Skeletal muscle cell (primary cell): Measurements from ENCODE around the gene CSNK1A1L.

Source experiments
- DNase-seq: peaks from one replicate; pipeline ENCODE4 v3.0.0-alpha.2; 2010; ENCODE audit warnings: low read depth
- H3K4me3 ChIP-seq: 2 replicates; pipeline ENCODE4 v1.5.1; 2011; ENCODE audit warnings: low read depth, mild to moderate bottlenecking, control low read depth, low read length, moderate library complexity

Gene CSNK1A1L

DNA sequence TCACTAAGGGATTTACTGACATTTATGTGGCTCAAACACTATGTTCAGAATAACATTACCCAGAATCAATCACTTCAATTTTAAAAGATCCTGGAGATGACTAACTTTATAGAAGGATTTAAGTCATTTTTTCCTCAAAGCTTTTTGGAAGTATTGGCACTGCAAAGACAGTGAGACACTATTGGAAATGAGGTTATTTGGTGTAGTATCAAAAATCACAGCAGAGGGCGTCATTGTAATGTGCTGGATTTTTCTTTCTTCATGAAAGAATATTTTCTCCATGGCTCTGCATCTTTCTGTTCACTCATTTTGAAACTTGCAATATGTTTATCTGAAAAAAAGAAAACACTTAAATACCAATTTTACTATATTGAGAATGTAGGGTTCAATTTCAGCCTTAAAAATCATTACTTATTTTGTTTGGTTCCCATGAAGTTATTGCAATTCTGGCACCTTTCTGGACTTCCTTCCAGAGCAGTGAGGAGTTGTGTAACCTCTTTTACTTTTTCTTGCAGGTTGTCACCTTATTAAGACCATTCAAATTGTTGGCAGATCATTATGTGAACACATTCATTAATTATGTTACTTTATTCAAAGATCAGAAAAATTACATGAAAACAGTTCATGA is 3.7 kb upstream of the CSNK1A1L start:
- no peak overlapping the region for H3K4me3 ChIP-seq
- DNase-seq = no peak

GRCh38 chr13:37107868-37108267 is 2.4 kb upstream of the CSNK1A1L start:
- H3K4me3 ChIP-seq = no peak overlapping the region
- DNase-seq = no peak

GRCh38 chr13:37107456-37107855 is 2.0 kb upstream of the CSNK1A1L start:
- DNase-seq = no peak
- H3K4me3 ChIP-seq = no peak overlapping the region

- DNase-seq = no peak
- no peak overlapping the region for H3K4me3 ChIP-seq
Measured at GRCh38 chr13:37106642-37107041, 1.2 kb upstream of the CSNK1A1L start.

GRCh38 chr13:37102896-37103295 is 2.6 kb downstream of the CSNK1A1L start:
- DNase-seq = no peak
- no peak overlapping the region for H3K4me3 ChIP-seq

DNA sequence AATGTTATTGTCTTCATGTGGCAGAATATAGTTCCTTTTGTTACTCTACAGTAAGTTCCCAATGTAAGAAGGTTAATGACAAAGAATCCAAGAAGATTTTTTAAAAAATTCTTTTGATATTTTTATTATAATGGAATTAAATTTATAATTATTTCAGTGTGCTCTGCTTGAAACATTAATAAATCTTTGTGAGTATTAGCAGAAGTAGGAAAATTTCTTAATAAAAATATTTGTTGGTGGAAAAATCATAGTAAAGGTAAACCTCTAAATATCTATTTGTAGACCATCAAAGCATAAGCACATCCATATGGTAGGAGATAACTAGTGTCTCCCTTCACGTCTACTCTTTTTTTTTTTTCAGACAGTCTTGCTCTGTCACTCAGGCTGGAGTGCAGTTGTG is 4.3 kb downstream of the CSNK1A1L start:
- no peak for DNase-seq
- no peak overlapping the region for H3K4me3 ChIP-seq

DNA sequence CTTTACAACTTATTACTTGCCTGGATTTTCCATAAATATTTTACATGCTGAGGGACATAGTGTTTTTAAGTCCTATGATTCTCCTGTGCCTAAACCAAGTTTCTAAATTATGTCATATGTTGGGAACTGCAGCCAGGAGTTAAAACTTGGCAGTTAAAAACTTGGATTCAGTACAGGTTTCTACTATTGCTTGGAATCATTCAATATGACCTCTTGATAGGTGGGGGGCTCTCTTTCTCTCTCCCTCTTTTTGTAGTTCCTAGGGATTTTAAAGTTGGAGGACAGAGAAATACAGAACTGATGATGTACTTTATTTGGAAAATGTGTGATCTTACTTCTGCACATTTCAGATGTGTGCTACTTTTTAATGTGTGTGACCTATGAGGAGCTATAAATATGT is 4.7 kb downstream of the CSNK1A1L start:
- DNase-seq = no peak
- H3K4me3 ChIP-seq = no peak overlapping the region

- DNase-seq = no peak
- H3K4me3 ChIP-seq = no peak overlapping the region
Measured at GRCh38 chr13:37097076-37097475, 8.4 kb downstream of the CSNK1A1L start.

- H3K4me3 ChIP-seq = no peak overlapping the region
- DNase-seq = no peak
Measured at GRCh38 chr13:37094840-37095239, 10.6 kb downstream of the CSNK1A1L start.

- H3K4me3 ChIP-seq = no peak overlapping the region
- DNase-seq = no peak
Measured at GRCh38 chr13:37094099-37094498, 11.4 kb downstream of the CSNK1A1L start.

DNA sequence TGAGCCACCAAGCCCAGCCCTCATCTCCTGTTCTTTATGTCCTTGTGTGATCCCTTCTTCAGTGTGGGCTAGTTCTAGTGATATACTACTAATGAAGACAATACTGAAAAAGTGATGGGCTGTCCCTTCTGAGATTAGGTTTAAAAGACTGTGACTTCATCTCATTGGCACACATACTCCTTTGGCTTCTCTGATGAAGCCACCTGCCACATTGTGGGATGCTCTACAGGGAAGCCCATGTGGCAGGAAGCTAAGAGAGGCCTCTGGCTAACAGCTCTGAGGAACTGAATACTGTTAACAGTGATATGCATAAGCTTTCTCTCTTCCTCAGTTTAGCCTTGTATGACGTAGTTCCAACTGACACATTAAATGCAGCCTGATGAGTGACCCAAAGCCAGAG is 13.6 kb downstream of the CSNK1A1L start:
- no peak for DNase-seq

DNA sequence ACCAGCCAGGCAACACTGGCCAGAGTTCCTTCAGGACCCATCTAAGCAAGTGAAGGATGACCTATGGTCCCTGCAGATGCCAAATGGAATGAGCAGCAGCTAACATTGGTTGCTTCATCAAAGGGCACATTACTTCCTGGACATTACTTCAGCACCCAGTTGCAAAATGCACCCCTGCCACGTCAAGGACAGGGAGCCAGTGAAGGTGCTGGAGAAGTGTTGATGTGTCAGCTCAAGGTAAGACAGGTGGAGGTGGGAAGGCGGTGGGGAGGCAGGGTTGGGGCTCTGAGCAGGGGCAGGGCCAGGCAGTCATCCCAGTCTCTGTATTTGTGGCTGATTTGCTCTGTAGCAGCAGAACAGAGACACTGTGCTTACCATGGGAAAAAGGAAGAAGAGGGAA is 14.6 kb downstream of the CSNK1A1L start:
- no peak overlapping the region for H3K4me3 ChIP-seq
- no peak for DNase-seq

More for the DNA sequence above, 13.6 kb downstream of the CSNK1A1L start:
- no peak overlapping the region for H3K4me3 ChIP-seq

DNA sequence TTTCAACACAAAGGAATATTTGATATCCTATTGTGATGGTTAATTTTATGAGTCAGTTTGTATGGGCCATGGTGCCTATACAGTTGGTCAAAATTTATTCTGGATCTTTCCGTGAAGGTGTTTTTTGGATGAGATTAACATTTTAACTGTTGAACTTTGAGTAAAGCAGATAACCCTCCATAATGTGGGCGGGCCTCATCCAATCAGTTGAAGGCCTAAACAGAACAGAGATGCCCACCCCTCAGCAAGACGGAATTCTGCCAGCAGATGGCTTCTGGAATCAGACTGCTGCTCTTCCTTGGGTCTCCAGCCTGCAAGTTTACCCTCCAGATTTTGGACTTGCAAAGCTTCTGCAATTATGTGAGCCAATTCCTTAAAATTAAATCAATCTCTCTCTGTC is 16.0 kb downstream of the CSNK1A1L start:
- no peak overlapping the region for H3K4me3 ChIP-seq
- DNase-seq = no peak

DNA sequence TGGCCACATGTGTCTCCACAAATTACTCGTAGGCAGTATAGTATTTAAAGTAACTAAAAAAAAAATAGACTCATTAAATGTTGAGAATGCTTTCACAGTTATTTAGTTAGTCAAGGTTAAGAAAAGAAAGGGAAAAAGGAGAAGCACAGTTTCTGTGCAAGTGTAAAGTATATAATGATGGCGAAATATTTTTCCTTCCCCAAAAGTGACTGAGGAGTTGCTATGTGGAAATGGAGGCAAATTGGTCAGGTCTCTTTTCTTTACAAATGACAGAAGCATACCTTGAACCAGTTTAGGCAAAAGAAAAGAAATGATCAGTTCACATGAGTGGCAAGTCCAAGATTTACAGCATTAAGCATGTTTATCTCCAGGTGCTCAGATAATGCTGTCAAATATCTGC is 18.0 kb downstream of the CSNK1A1L start:
- DNase-seq = no peak
- no peak overlapping the region for H3K4me3 ChIP-seq

- no peak for DNase-seq
Measured at GRCh38 chr13:37085606-37086005, 19.9 kb downstream of the CSNK1A1L start.

DNA sequence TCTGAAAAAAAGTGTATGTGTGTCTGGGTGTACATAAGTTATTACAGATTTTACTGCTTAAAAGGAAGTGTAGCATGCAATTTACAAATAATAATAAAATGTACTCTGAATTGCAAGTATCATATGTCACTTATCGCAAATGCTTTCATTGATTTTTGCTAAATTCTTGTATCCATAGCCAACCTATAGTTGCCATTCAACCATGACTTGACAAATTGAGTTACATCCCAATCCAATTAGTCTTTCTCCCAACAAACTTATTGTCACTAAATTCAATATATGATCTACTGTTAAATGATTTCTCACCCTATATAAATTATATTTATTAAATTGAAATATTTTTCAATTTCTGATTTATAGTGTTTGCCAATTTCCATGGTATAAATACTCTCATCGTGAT is 28.6 kb downstream of the CSNK1A1L start:
- H3K4me3 ChIP-seq = no peak overlapping the region
- DNase-seq = no peak

More at GRCh38 chr13:37085606-37086005, 19.9 kb downstream of the CSNK1A1L start:
- no peak overlapping the region for H3K4me3 ChIP-seq

- no peak overlapping the region for H3K4me3 ChIP-seq
- DNase-seq = no peak
Measured at GRCh38 chr13:37075164-37075563, 30.3 kb downstream of the CSNK1A1L start.

DNA sequence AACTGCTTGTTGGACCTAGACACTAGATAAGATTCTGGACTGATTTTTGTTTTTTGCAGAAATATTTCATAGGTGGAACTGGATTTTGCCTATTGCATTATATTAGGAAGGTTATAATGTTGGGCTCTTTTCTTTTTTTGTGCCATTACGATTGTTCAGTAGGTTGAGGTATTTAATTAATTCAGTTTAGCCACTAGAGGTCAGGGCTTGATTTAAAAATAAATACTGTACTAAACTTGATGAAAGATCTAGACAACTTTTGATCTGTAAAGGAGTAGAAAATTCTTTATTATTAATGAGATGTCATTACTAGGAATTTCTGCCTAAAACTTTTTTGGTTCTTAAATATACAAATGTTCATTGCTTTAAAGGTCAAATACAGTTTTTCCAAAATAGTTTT is 30.8 kb downstream of the CSNK1A1L start:
- DNase-seq = no peak
- H3K4me3 ChIP-seq = no peak overlapping the region

- DNase-seq = no peak
- H3K4me3 ChIP-seq = no peak overlapping the region
Measured at GRCh38 chr13:37072024-37072423, 33.4 kb downstream of the CSNK1A1L start.

DNA sequence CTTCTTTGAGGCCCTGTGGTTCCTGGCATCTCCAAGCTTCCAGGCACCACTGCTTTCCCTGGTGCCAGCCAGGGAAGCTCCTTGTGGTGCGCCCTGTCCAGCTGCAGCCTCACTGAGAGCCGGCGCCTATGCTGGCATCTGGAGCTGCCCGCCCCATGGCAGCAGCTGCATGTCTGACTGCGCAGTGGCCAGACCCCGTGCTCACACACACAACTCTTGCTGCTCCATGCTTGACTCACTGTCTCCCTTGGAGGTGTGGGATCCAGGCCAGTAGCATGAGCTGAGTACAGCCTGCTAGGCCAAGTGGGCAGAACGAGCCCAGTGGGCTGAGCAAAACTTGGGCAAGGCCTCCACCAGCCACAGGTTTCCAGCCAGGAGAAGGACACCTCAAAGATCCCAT is 34.5 kb downstream of the CSNK1A1L start:
- H3K4me3 ChIP-seq = no peak overlapping the region
- peak; percentile 6 for DNase-seq

- no peak overlapping the region for H3K4me3 ChIP-seq
- DNase-seq = peak; percentile 4
Measured at GRCh38 chr13:37070145-37070695, 35.2 kb downstream of the CSNK1A1L start.
